Stomach (tissue), 9 donors: ENCODE results near the gene BAZ1A. TPM values are rescaled to one million over a fixed set of nuclear protein-coding genes. Genes with fewer than 3 reads are reported as not detected.

ENCODE experiments used
- DNase-seq, 2 donors: peaks; one replicate each; pipeline versions ENCODE4 v3.0.0 to v3.0.0-alpha.2; 2013 to 2019
- H3K27ac ChIP-seq, 5 donors: fragments of 200-600 bp in 4 of 5; sonication (generic) in 4 of 5; one replicate each; pipeline ENCODE4 v1.5.1; 2013 to 2019; ENCODE audit warnings: mild to moderate bottlenecking in 1 of 5, moderate library complexity in 1 of 5
- H3K27me3 ChIP-seq, 3 donors: fragments of 200-600 bp; sonication (generic); one replicate each; pipeline ENCODE4 v1.5.1; 2017 to 2019; ENCODE audit warnings: mixed run types in 1 of 3
- H3K36me3 ChIP-seq, 4 donors: fragments of 200-600 bp; sonication (generic); 1 replicate in 3 of 4; 2 replicates in 1 of 4; pipeline ENCODE4 v1.5.1; 2016 to 2019
- H3K4me1 ChIP-seq, 4 donors: fragments of 200-600 bp; sonication (generic); one replicate each; pipeline ENCODE4 v1.5.1; 2016 to 2019
- H3K4me3 ChIP-seq, 4 donors: fragments of 200-600 bp; sonication (generic) in 3 of 4; one replicate each; pipeline ENCODE4 v1.5.1; 2016 to 2019; ENCODE audit warnings: mild to moderate bottlenecking in 1 of 4
- H3K9me3 ChIP-seq, 4 donors: fragments of 200-600 bp; sonication (generic); one replicate each; pipeline ENCODE4 v1.5.1; 2016 to 2019
- CTCF ChIP-seq, 7 experiments: fragments of 450-650 bp in 4 of 7; fragments of 200-600 bp in 3 of 7; sonication (generic) in 3 of 7; IDR thresholded peaks; one replicate each; pipeline ENCODE4 v1.5.1; 2016 to 2019; ENCODE audit warnings: antibody characterized with exemption in 7 of 7, control low read depth in 2 of 7, mild to moderate bottlenecking in 1 of 7
- EP300 ChIP-seq: sonication (generic); formaldehyde crosslinking; IDR thresholded peaks from one replicate; pipeline ENCODE4 v1.6.1; 2017; ENCODE audit warnings: antibody characterized with exemption
- POLR2A ChIP-seq, 4 donors: fragments of 450-650 bp; IDR thresholded peaks; one replicate each; pipeline ENCODE4 v1.6.1; 2016; ENCODE audit warnings: antibody characterized with exemption in 4 of 4, control low read depth in 2 of 4, mild to moderate bottlenecking in 1 of 4, moderate library complexity in 1 of 4
- POLR2AphosphoS5 ChIP-seq, 3 donors: sonication (generic); formaldehyde crosslinking; IDR thresholded peaks; one replicate each; pipeline ENCODE4 v1.6.1; 2016; ENCODE audit warnings: antibody characterized with exemption in 3 of 3
- WGBS, 5 donors: extraction: QIAGEN DNeasy Blood & Tissue Kit in 3 of 5; methylation state at CpG; one replicate each; pipeline versions ENCODE4 v1.1.5 to v1.1.7; 2013 to 2018; 5-methylcytosine and 5-hydroxymethylcytosine counted together
- intact Hi-C: fragments of 100-400 bp; cut with DNase I; formaldehyde crosslinking; loops from one replicate; pipeline ENCODE4 v1.15.1; 2023; ENCODE audit warnings: low total_unique reads
- polyA plus RNA-seq, 3 donors: library from polyadenylated mRNA; stranded (reverse); fragments of 200-250 nt; gene quantifications; one replicate each; pipeline ENCODE4 v1.2.3, GENCODE V29; 2013
- total RNA-seq, 5 donors: library from RNA; depleted of rRNA; stranded (reverse); fragments of >200 nt; gene quantifications; one replicate each; pipeline versions ENCODE4 v1.1.0 to v1.2.3, GENCODE V29; 2014 to 2016
- donor health status: healthy with polysubstance abuse.
- donor health status: Bipolar disorder and iron deficiency.
- donor health status: healthy.

BAZ1A gene
- total and polyA plus RNA-seq, 8 donors: 13.3 to 110 (median 31.6) TPM

DNA sequence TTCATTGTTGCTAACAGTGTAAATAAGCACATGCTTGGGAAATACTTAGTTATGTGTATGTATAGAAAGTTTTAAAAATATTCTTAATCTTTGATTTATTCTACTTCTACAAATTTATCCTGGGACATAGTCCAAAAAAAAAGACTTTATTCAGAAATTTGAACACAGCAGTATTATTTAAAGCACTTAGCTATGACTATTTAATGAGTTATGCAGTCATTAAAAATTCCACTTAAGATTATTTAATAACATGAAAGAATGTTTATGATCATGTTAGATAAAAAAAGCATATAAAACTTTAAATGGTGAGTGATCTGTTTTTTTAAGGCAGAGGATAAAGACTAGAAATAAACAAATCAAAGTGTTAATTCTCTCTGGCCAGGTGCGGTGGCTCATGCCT lies 78.3 kb downstream of the BAZ1A start:
- intact Hi-C loops: no loop called here
- WGBS, 5 donors: 86 to 95% (median 90%) methylated on average over 1 of the region's 1 CpG
- peaks cover 23 to 97% (median 88%) of the 10 kb centered on the region in 4 donors for H3K36me3 ChIP-seq

GRCh38 chr14:34794941-34795340 lies 80.2 kb downstream of the BAZ1A start:
- Histone ChIP-seq H3K4me1 (no peaks in the 10 kb centered on the region), H3K36me3 (peaks cover 17 to 97% (median 90%) of the 10 kb centered on the region in 4 donors), H3K27ac (no peak overlapping the region), H3K27me3 (no peaks in the 10 kb centered on the region), H3K4me3 (no peak overlapping the region), H3K9me3 (no peaks in the 10 kb centered on the region)
- DNase-seq: no peak
- 50 to 78% (median 67%) methylated on average over 1 of the region's 1 CpG for WGBS, 5 donors
- intact Hi-C loops: no loop called here
- no peak for TF ChIP-seq POLR2AphosphoS5 (IDR thresholded peaks at IDR 0.05)
- no peak for TF ChIP-seq CTCF (IDR thresholded peaks at IDR 0.05)
- no peak for TF ChIP-seq POLR2A (IDR thresholded peaks at IDR 0.05)
- TF ChIP-seq EP300: no peak

More for the DNA sequence above, 78.3 kb downstream of the BAZ1A start:
- TF ChIP-seq POLR2A (IDR thresholded peaks at IDR 0.05) (no peak), EP300 (no peak), POLR2AphosphoS5 (IDR thresholded peaks at IDR 0.05) (no peak), CTCF (IDR thresholded peaks at IDR 0.05) (no peak)
- H3K9me3 ChIP-seq: no peaks in the 10 kb centered on the region
- H3K27me3 ChIP-seq: no peaks in the 10 kb centered on the region
- H3K27ac ChIP-seq: no peak overlapping the region
- no peaks in the 10 kb centered on the region for H3K4me1 ChIP-seq
- no peak for DNase-seq
- no peak overlapping the region for H3K4me3 ChIP-seq

- TF ChIP-seq POLR2AphosphoS5 (IDR thresholded peaks at IDR 0.05) (no peak), EP300 (no peak), CTCF (IDR thresholded peaks at IDR 0.05) (no peak), POLR2A (IDR thresholded peaks at IDR 0.05) (no peak)
- H3K4me3 ChIP-seq: no peak overlapping the region
- 81 to 98% (median 91%) methylated on average over 2 of the region's 2 CpGs for WGBS, 5 donors
- no peaks in the 10 kb centered on the region for H3K9me3 ChIP-seq
- intact Hi-C loops: no loop called here
- H3K4me1 ChIP-seq: no peaks in the 10 kb centered on the region
- H3K27me3 ChIP-seq: no peaks in the 10 kb centered on the region
- no peak for DNase-seq
- peaks cover 9 to 95% (median 85%) of the 10 kb centered on the region in 4 donors for H3K36me3 ChIP-seq
- H3K27ac ChIP-seq: no peak overlapping the region
These were observed 80.9 kb downstream of the BAZ1A start for GRCh38 chr14:34794217-34794616.

DNA sequence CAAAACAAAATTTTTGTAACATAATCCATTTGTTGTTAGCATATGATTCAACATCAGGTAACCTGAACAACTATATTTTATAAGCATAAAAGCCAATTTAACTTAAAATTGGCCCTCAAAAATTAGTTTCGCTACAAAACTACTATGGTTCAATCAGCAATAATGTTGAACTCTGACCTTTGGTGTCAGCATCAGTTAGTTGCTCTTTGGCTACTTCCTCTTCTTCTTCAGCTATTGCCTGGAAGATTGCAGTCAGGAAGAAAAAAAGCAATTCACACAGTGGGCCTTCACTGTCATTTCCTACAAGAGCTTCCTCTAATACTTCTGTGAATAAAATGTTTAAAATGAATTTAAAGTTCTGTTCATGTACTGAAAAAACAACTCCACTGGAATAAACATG lies 82.6 kb downstream of the BAZ1A start:
- no peak overlapping the region for H3K4me3 ChIP-seq
- peaks cover 2 to 86% (median 75%) of the 10 kb centered on the region in 4 donors for H3K36me3 ChIP-seq
- no peaks in the 10 kb centered on the region for H3K4me1 ChIP-seq
- no peak for TF ChIP-seq CTCF (IDR thresholded peaks at IDR 0.05)
- TF ChIP-seq EP300: no peak
- TF ChIP-seq POLR2AphosphoS5 (IDR thresholded peaks at IDR 0.05): no peak
- TF ChIP-seq POLR2A (IDR thresholded peaks at IDR 0.05): no peak
- WGBS, 5 donors: 92 to 100% (median 95%) methylated on average over 1 of the region's 1 CpG
- DNase-seq: no peak
- intact Hi-C loops: no loop called here
- H3K27ac ChIP-seq: no peak overlapping the region
- H3K27me3 ChIP-seq: no peaks in the 10 kb centered on the region
- no peaks in the 10 kb centered on the region for H3K9me3 ChIP-seq
